Dendritic cell treated with granulocyte-macrophage colony-stimulating factor and Interleukin-4, amounts not matched to agents 40 ng/mL and 50 ng/mL, for 4 days (primary cell): ENCODE data around the gene C5.
"Not testable (repeated sequence)": the region's sequence is repeated elsewhere in the genome, so short reads cannot be mapped to it uniquely, and the experiment has no call there.

Experiments used
- H3K27ac Mint-ChIP-seq: one replicate; pipeline ENCODE4 v1.8.0; 2022; ENCODE audit warnings: mild to moderate bottlenecking, mixed read lengths
- H3K27me3 Mint-ChIP-seq: one replicate; pipeline ENCODE4 v1.8.0; 2022; ENCODE audit warnings: mild to moderate bottlenecking, mixed read lengths
- H3K36me3 Mint-ChIP-seq: one replicate; pipeline ENCODE4 v1.8.0; 2022; ENCODE audit warnings: low read depth, mixed read lengths
- H3K4me1 Mint-ChIP-seq: one replicate; pipeline ENCODE4 v1.8.0; 2022; ENCODE audit warnings: low read depth, mixed read lengths
- H3K4me3 Mint-ChIP-seq: one replicate; pipeline ENCODE4 v1.8.0; 2022; ENCODE audit warnings: mild to moderate bottlenecking, moderate library complexity, mixed read lengths
- H3K9me3 Mint-ChIP-seq: one replicate; pipeline ENCODE4 v1.8.0; 2022; ENCODE audit warnings: mixed read lengths
- intact Hi-C: fragments of 100-400 bp; cut with micrococcal nuclease; formaldehyde crosslinking; loops from one replicate; pipeline ENCODE4 v1.15.0; 2022

C5 gene

DNA sequence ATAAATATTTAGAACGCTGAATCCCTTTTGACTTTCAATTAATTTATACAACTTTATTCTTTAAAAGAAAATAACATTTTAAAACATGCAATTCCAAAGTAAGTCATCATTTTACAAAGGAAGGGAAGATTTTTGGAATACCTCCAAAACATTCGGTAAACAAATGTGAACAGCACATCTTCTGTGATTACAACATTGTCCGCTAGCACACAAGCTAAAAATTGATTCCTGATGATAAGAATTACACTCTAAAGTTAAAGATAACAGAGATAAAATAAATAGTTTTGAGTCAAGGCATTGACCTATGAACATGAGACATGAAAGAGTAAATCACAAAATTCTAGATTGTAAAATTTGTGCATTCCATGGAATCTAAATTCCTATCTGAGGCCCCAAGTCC, 67.2 kb downstream of the C5 start:
- Mint-ChIP-seq H3K4me3 (no peak overlapping the region), H3K27ac (no peak overlapping the region), H3K36me3 (peaks cover under 1% of the 10 kb centered on the region), H3K4me1 (no peaks in the 10 kb centered on the region), H3K27me3 (no peaks in the 10 kb centered on the region), H3K9me3 (no peaks in the 10 kb centered on the region)
- intact Hi-C loops = loop anchor here (10.0 kb wide), 1 partner anchor 202 kb away; no protein-coding TSS in a partner anchor

DNA sequence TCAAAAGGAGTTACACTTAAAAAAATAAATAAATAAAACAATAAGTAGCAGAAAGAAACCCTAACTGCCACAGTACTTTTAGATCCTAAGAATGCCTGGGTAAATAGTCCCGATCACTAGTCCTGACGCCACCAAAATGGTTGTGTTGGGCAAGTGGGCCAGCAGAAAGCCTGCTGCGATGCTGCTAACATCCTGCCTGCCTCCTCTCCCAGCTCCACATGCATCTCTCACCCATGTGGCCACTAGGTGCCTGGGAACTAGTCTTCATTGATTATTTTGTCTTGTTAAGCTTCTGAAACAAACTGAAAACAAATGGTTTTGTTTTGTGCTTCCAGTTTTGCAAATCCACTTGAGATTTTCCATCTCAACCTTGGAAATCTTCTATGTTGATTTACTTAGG, 69.1 kb downstream of the C5 start:
- H3K4me1 Mint-ChIP-seq = no peaks in the 10 kb centered on the region
- no peak overlapping the region for H3K4me3 Mint-ChIP-seq
- intact Hi-C loops = loop anchor here (10.0 kb wide), 1 partner anchor 204 kb away; no protein-coding TSS in a partner anchor
- no peak overlapping the region for H3K27ac Mint-ChIP-seq
- no peaks in the 10 kb centered on the region for H3K36me3 Mint-ChIP-seq
- H3K27me3 Mint-ChIP-seq = no peaks in the 10 kb centered on the region
- H3K9me3 Mint-ChIP-seq = no peaks in the 10 kb centered on the region

DNA sequence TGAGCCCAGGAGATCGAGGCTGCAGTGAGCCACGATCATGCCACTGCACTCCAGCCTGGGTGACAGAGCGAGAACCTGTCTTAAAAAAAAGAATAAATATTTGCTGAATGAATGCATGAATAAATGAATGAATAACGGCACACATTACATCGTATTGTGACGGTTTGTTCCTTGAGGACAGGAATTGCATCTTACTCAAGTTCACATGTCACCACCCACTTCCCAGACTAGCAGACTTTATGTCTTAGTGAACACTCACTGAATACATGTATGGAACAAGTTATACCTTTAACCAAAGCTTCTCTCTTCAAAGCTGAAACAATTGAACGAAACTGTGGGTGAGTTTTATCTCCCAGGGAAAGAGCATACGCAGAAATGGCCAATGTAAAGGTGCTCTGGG, 70.3 kb downstream of the C5 start:
- H3K4me3 Mint-ChIP-seq = no peak overlapping the region
- no peaks in the 10 kb centered on the region for H3K9me3 Mint-ChIP-seq
- no peak overlapping the region for H3K27ac Mint-ChIP-seq
- H3K36me3 Mint-ChIP-seq = no peaks in the 10 kb centered on the region
- no peaks in the 10 kb centered on the region for H3K27me3 Mint-ChIP-seq
- H3K4me1 Mint-ChIP-seq = no peaks in the 10 kb centered on the region
- intact Hi-C loops = loop anchor here (10.0 kb wide), 2 partner anchors 205 to 425 kb away; no protein-coding TSS in a partner anchor

GRCh38 chr9:120978987-120979386, 71.1 kb downstream of the C5 start:
- Mint-ChIP-seq H3K36me3 (no peaks in the 10 kb centered on the region), H3K4me3 (no peak overlapping the region), H3K9me3 (no peaks in the 10 kb centered on the region), H3K27me3 (no peaks in the 10 kb centered on the region), H3K27ac (no peak overlapping the region), H3K4me1 (no peaks in the 10 kb centered on the region)
- intact Hi-C loops = loop anchor here (10.0 kb wide), 1 partner anchor 426 kb away; no protein-coding TSS in a partner anchor

DNA sequence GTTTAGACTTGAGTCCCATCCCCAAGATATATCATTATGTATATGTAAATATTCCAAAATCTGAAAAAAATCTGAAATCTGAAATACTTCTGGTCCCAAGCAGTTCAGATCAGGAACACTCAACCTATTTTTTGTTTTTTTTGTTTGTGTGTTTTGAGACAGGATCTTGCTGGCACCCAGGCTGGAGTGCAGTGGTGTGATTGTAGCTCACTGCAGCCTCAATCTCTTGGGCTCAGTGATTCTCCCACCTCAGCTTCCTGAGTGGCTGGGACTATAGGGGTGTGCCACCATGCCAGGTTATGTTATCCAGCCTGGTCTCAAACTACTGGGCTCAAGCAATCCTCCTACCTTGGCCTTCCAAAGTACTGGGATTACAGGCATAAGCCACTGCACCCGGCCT, 72.8 kb downstream of the C5 start:
- Mint-ChIP-seq H3K4me3 (no peak overlapping the region), H3K27me3 (no peaks in the 10 kb centered on the region), H3K4me1 (no peaks in the 10 kb centered on the region), H3K9me3 (no peaks in the 10 kb centered on the region), H3K27ac (no peak overlapping the region), H3K36me3 (no peaks in the 10 kb centered on the region)
- intact Hi-C loops = loop anchor here (10.0 kb wide), 1 partner anchor 427 kb away; no protein-coding TSS in a partner anchor

GRCh38 chr9:120974921-120975320, 75.2 kb downstream of the C5 start:
- Mint-ChIP-seq H3K4me3 (no peak overlapping the region), H3K27ac (no peak overlapping the region), H3K9me3 (no peaks in the 10 kb centered on the region), H3K4me1 (no peaks in the 10 kb centered on the region), H3K27me3 (no peaks in the 10 kb centered on the region), H3K36me3 (no peaks in the 10 kb centered on the region)
- intact Hi-C loops = loop anchor here (10.0 kb wide), 1 partner anchor 430 kb away; no protein-coding TSS in a partner anchor

DNA sequence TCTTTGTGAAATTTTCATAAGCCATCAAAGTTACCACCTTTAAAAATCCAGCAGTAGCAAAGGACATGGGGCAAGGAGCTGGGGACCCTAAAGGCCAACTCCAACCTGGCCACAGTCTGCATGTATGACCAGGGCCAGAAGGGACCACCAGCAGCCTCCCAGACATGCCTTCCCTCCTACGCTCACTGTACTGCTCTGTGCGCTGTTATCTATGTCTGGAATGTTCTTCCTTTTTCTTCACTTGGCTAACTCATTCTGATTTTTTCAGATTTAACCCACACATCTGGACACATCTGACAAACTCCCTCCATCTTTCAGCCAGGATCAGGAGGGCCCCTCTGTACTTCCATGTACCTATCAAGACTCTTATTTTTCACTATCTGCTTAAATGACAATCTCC, 75.9 kb downstream of the C5 start:
- no peaks in the 10 kb centered on the region for H3K9me3 Mint-ChIP-seq
- intact Hi-C loops = loop anchor here (10.0 kb wide), 1 partner anchor 431 kb away; no protein-coding TSS in a partner anchor
- H3K36me3 Mint-ChIP-seq = no peaks in the 10 kb centered on the region
- no peaks in the 10 kb centered on the region for H3K4me1 Mint-ChIP-seq
- H3K27me3 Mint-ChIP-seq = no peaks in the 10 kb centered on the region
- no peak overlapping the region for H3K27ac Mint-ChIP-seq
- no peak overlapping the region for H3K4me3 Mint-ChIP-seq

DNA sequence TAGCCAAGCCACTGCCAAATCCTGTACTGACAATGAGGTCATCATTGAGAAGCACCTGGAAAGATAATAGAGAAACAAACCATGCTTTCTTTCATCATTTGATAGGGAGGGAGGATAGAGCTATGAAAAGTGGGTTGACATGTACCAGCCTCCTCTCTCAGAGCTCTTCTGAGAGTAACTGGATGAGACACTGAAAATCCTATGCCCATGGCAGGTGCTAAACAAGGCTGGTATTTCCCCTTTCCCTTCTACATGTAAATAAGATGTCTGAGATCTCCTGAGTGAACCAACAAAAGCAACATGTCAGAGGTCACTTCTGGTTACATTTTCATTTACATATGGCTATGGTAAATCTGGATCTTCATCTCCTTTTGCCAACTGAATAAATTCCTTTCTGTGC, 78.1 kb downstream of the C5 start:
- Mint-ChIP-seq H3K27ac (no peak overlapping the region), H3K9me3 (no peaks in the 10 kb centered on the region), H3K4me1 (no peaks in the 10 kb centered on the region), H3K36me3 (no peaks in the 10 kb centered on the region), H3K27me3 (no peaks in the 10 kb centered on the region), H3K4me3 (no peak overlapping the region)
- intact Hi-C loops = loop anchor here (10.0 kb wide), 1 partner anchor 433 kb away; no protein-coding TSS in a partner anchor

GRCh38 chr9:120971471-120971870, 78.6 kb downstream of the C5 start:
- not testable (repeated sequence) for H3K9me3 Mint-ChIP-seq, H3K4me1 Mint-ChIP-seq, H3K27ac Mint-ChIP-seq, H3K36me3 Mint-ChIP-seq, H3K4me3 Mint-ChIP-seq, H3K27me3 Mint-ChIP-seq
- intact Hi-C loops = loop anchor here (10.0 kb wide), 1 partner anchor 433 kb away; no protein-coding TSS in a partner anchor

DNA sequence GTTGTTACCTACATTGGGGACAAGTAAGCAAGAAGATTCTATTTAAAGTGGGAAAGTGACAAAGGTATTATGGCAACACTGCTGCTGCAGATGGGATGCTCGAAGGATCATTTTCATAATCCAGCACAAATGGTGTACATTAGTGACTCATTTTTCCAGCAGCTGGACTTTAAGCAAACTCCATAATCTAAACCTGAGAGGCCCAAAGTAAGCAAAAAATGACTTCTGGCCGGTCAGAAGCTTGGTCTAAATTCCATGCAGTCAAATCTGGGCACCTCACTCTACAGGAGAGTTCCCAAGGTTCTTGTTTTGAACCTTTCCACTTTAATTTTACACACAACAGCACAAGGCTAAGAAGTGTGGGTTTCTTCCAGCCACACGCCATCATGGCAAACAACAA, 79.8 kb downstream of the C5 start:
- intact Hi-C loops = loop anchor here (10.0 kb wide), 1 partner anchor 435 kb away; no protein-coding TSS in a partner anchor
- Mint-ChIP-seq H3K4me3 (no peak overlapping the region), H3K27ac (no peak overlapping the region), H3K27me3 (no peaks in the 10 kb centered on the region), H3K9me3 (no peaks in the 10 kb centered on the region), H3K36me3 (no peaks in the 10 kb centered on the region), H3K4me1 (no peaks in the 10 kb centered on the region)

GRCh38 chr9:120966013-120966369, 84.1 kb downstream of the C5 start:
- Mint-ChIP-seq H3K27me3 (no peaks in the 10 kb centered on the region), H3K36me3 (peaks cover 14% of the 10 kb centered on the region), H3K27ac (no peak overlapping the region), H3K9me3 (no peaks in the 10 kb centered on the region), H3K4me1 (no peaks in the 10 kb centered on the region), H3K4me3 (no peak overlapping the region)
- intact Hi-C loops = no loop called here

DNA sequence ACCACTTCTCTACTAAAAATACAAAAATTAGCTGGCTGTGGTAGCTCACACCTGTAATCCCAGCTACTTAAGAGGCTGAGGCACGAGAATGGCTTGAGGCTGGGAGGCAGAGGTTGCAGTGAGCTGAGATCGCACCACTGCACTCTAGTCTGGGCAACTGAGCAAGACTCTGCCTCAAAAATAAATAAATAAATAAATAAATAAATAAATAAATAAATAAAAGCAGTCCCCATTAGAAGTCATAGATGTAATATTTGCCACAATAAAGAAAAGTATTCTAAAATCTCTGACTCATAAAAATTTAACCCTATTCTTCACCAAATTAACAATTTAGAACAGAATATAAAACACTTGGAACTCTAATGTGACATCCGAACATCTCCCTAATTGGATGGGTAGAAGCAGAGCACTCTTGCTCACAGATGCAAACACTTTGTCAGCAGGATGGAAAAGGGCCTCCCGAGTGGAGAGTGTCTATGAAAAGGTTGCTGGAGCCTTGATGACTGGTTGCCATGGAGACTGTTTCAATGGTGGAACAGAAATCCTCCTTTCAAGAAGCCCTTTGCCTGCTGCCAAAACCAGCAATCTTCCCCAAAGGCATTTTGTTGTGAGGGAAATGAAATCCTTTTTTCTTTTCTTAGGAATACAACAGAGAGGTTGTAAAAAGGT, 84.6 kb downstream of the C5 start:
- Mint-ChIP-seq H3K36me3 (peaks cover 14% of the 10 kb centered on the region), H3K27me3 (no peaks in the 10 kb centered on the region), H3K27ac (no peak overlapping the region), H3K9me3 (no peaks in the 10 kb centered on the region), H3K4me1 (no peaks in the 10 kb centered on the region), H3K4me3 (no peak overlapping the region)
- intact Hi-C loops = no loop called here

DNA sequence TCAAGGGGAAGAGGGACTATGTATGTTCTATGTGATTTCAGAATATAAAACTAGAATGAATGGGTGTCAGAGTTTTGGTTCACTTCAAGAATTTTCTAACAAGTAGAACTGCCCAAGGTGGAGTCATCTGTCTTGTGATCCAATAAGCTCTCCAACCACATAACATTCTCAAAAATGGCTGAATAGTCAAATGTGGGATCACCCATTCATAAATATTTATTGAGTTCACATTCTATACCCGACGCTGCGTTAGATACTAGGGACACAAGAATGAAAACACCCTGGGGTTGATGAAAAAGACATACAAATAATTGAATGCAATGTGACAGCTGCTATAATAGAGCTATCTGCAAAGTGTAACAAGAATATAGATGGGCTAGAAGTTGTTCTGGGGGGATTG, 88.1 kb downstream of the C5 start:
- peaks cover 14% of the 10 kb centered on the region for H3K36me3 Mint-ChIP-seq
- H3K27ac Mint-ChIP-seq = no peak overlapping the region
- no peaks in the 10 kb centered on the region for H3K27me3 Mint-ChIP-seq
- H3K9me3 Mint-ChIP-seq = no peaks in the 10 kb centered on the region
- no peaks in the 10 kb centered on the region for H3K4me1 Mint-ChIP-seq
- intact Hi-C loops = no loop called here
- no peak overlapping the region for H3K4me3 Mint-ChIP-seq

GRCh38 chr9:120960001-120960400, 90.1 kb downstream of the C5 start:
- intact Hi-C loops = no loop called here
- no peak overlapping the region for H3K27ac Mint-ChIP-seq

DNA sequence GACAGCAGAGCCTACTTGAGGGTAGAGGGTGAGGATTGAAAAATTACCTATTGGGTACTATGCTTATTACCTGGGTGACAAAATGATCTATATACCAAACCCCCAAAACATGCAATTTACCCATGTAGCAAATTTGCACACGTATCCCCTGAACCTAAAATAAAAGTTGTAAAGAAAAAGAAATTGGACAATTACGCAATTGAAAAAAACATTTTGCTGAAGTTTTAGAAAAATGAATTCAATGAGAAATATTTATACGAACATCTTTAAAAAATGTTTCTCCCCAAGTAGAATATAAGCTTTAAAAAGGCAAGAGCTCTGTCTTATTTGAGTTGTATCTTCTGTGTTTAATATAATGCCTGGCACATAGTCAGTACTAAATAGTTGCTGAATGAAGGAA, 93.2 kb downstream of the C5 start:
- Mint-ChIP-seq H3K27me3 (no peaks in the 10 kb centered on the region), H3K27ac (no peak overlapping the region), H3K4me3 (no peak overlapping the region), H3K9me3 (no peaks in the 10 kb centered on the region), H3K4me1 (no peaks in the 10 kb centered on the region), H3K36me3 (peaks cover 5% of the 10 kb centered on the region)
- intact Hi-C loops = no loop called here

More at GRCh38 chr9:120960001-120960400, 90.1 kb downstream of the C5 start:
- peaks cover 14% of the 10 kb centered on the region for H3K36me3 Mint-ChIP-seq
- H3K27me3 Mint-ChIP-seq = no peaks in the 10 kb centered on the region
- H3K4me1 Mint-ChIP-seq = no peaks in the 10 kb centered on the region
- H3K4me3 Mint-ChIP-seq = no peak overlapping the region
- H3K9me3 Mint-ChIP-seq = no peaks in the 10 kb centered on the region
